NCI-H69 (cell line): ENCODE results near the gene MFN1.

Source experiments
- DNase-seq: peaks from one replicate; lab custom pipeline; 2025; lab: John Stamatoyannopoulos, UW

The MFN1 gene

GRCh38 chr3:179348325-179349013 lies 960 bp downstream of the MFN1 start:
- DNase-seq = no peak

DNA sequence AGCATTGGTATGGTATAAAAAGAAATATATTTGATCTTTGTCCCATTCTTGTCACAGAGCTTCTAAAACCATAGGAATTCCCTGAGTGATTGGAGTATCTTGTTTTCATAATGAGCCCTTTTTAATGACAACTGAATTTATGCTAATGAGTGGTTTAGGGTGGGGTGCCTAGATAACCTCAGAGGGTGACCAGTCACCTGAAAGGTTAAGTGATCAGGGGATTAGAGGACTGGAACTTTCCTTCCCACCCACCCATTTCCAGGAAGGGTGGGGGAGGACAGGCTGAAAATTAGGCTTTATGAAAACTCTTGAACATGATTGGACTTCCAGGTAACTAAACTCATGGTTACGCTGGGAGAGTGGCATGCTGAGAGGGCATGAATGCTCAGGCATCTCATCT lies 8.5 kb downstream of the MFN1 start:
- no peak for DNase-seq

- DNase-seq = no peak
Measured at GRCh38 chr3:179363332-179363731, 15.8 kb downstream of the MFN1 start.

DNA sequence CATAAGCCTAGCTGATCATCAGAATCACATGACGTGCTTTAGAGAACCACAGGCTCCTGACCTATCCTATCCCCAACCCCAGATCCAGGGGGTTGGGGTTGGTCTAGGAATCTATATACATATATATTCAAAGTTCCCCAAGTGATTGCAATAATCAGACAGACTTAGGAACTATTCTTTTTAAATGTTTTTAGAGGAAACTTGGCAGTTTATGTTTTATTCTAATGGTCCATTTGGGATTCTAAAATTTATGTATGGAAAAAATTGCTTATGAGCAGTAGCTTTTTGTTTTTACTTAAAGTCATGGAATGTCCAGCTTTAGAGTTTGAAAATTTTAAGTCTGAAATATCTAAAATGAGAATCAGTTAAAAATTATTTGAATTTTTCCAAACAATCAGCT lies 22.1 kb downstream of the MFN1 start:
- no peak for DNase-seq

GRCh38 chr3:179373938-179374337 lies 26.4 kb downstream of the MFN1 start:
- DNase-seq = no peak

GRCh38 chr3:179375091-179375999 lies 27.8 kb downstream of the MFN1 start:
- DNase-seq = no peak

DNA sequence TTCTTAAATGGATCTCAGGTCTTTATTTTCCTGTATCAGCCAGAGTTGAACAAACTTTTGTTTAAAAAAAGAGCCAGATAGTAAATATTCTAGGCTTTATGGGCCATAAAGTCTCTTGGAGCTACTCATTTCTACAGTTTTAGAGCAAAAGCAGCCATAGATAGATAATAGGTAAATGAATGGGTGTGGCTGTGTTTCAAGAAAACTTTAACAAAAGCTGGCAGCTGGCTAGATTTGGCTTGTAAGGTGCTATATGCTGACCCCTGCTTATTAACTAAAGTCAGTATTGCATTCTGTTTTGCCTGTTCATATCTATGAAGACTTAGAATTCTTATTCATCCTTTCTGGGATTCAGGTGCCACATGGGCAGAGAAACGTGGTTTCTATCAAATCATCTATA lies 29.0 kb downstream of the MFN1 start:
- DNase-seq = no peak

DNA sequence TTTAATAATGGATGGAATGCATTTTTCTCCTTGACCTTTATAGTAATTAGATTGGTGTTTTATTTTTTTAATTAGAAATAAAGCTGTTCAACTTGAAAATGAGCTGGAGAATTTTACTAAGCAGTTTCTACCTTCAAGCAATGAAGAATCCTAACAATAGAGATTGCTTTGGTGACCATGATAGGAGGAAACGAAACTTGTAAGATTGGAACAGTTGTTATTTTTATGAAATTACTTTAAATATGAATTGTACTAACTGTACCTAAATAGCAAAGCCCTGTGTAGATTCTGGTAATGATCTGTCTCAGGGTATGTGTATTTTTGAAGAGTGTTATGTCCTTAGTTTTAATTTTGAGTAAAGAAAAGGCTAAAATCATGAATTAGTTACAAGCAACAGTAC lies 44.4 kb downstream of the MFN1 start:
- no peak for DNase-seq

GRCh38 chr3:179398574-179399231 lies 51.2 kb downstream of the MFN1 start:
- DNase-seq = no peak

DNA sequence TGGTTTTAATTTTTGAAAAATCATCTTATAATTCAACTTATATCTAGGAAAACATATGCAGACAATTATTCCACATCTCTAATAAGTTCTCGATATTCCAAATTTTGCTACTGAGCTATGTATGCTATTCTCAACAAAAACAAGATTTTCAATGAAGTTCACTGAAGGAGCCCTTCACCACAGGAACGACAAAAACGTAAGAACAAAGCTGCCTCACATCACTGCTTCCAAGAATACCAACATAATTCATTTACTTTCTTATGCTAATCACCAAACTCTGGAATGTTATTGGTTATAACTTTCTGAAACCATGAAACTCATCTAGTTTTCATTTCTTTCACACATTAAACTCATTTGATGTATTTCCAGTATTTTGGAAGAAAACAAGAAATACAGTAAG lies 54.1 kb downstream of the MFN1 start:
- no peak for DNase-seq

DNA sequence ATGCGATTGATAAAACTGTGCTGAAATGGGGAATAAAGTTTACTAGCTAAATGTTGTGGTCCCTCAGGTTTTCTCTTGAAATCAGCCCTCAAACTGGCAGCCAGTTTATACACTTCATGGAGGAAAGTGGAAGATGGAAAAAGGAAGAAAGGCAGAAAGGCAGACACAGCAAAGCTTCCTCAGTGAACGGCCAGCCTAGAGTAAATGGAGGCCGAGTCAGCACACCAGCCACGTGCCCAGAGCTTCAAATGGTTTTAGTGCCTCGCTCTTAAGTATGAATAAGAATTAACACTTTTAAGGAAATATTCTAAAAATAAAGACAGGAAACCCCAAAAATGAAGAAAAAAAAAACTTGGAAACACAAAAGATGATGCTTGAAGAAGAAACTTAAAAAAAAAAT lies 55.5 kb downstream of the MFN1 start:
- DNase-seq = no peak

- DNase-seq = no peak
Measured at GRCh38 chr3:179404307-179404706, 56.8 kb downstream of the MFN1 start.

DNA sequence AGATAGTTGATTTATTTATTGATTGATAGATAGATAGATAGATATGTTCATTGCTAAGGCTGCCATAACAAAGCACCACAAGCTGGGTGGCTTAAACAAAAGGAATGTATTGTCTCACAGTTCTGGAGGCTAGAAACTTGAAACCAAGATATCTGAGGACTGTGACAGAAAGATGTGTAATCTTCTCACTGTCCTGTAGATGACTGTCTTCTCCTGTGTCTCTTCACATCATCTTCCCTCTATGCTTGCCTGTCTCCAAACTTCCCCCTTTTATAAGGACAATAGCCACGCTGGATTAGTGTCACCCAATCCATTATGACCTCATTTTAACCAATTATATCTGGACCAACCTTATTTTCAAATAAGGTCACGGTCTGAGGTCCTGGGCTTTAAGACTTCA lies 62.8 kb downstream of the MFN1 start:
- DNase-seq = no peak

- no peak for DNase-seq
Measured at GRCh38 chr3:179410999-179411398, 63.5 kb downstream of the MFN1 start.

DNA sequence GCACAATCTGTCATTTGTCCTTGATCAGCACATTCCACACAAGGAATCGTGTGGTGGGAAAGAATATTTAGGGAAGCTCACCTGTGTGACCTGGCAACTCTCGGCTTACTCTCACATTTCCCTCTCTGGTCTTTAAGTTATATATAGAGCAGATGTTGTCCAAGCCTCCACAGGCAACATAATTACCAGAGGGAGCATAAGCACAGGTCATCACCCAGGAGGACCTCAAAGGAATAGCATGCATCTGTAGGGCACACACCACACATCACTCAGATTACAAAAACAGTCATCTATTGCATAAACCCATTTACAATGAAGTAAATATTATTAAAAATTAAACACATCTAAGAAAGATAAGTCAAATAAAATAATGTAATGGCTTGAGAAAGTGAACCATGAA lies 67.3 kb downstream of the MFN1 start:
- DNase-seq = peak; percentile 28

- no peak for DNase-seq
Measured at GRCh38 chr3:179415377-179415776, 67.9 kb downstream of the MFN1 start.

- DNase-seq = no peak
Measured at GRCh38 chr3:179416681-179417080, 69.2 kb downstream of the MFN1 start.

DNA sequence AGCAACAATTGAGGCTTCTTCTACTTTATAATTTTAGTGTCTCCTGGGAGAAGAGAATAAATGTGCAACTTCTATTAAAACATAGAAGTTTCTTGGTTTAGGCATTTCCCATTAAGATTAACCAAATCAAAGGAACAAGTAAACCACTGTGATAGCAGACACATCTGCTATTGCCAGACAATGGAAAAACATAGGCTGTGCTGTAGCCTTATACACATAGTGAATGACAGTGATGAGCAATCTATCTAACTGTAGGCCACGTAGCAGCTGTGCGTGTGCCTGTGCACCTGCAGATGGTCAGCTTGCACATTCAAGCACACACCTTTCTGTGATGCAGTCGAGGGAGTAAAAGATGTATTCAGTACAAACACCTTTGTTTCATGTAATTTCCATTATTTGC lies 71.1 kb downstream of the MFN1 start:
- no peak for DNase-seq

DNA sequence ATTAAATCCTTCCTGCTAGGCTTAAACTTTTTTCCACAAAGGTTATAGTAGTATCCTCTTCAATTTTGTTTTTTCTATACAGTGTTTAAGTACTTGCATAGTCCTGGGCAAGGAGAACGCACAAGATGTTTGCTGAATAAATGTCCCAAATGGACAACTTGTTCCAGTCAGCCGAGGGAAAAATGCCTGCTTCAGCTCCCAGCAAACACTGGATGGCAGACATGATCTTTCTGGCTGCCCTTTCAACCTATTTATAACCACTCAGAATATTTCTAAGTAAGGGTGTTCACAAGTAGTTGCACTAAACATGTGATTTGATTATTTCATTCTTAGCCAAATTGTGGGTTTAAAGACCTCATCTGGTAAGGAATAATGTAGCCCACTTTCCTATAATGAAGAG lies 74.0 kb downstream of the MFN1 start:
- DNase-seq = peak; percentile 32

DNA sequence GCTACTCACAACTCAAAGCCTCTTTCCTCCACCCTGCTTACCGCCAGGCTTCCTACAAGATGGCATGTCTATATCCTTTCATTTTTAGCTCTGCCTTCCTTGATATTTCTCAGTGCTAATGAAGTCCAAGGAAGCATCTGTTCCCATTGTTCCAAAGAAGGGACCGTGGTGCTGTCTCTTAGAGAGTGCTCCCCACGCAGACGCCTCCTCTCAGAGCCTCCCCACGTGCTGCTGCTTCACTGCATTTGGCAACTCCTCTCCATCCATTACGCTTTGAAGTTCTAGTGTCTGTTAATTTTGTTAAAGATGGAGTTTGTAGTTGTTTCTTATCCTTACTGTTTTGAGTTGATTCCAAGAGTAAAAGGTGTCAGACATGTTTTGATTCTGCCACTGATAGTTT lies 77.6 kb downstream of the MFN1 start:
- DNase-seq = no peak

DNA sequence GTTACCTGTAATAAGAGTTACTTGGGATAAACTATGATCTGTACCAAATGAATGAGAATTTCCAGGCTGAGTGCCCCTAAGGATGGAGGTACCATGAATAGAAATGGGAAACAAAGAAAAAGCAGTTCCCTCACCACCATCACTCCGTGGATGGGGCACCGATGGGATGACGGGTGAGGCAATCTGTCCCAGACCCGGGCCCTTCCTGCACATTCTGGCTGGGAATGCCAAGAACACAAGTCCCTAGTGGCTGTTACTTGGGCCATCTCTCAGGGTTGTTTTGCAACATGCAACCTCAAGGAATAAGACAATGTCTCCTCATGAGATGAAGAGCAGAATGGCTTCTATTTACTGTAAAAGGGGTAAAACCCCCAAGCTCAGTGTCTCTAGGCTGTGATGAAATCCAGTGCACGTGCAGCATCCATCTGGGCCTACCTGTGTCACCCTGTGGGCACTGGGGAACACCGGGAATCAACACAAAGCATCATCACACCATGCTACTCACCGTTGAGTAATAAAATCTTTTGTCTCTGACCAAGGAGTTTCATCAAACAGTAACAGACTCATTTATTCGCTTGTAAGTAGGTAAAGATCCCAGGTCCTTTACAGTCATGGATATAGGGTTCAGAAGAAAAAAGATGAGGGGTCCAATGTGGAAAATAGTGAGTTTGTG lies 81.5 kb downstream of the MFN1 start:
- no peak for DNase-seq

- no peak for DNase-seq
Measured at GRCh38 chr3:179430277-179430870, 82.9 kb downstream of the MFN1 start.
